SK-N-SH (cell line): Measurements from ENCODE around the gene MADD.

Source experiments
- ELF1 ChIP-seq: IDR thresholded peaks from 2 replicates; pipeline ENCODE4 v1.4.0; 2012
- EP300 ChIP-seq, 2 experiments: IDR thresholded peaks; 2 replicates each; pipeline versions ENCODE4 v1.4.0 to v1.6.1; 2012; ENCODE audit warnings: borderline replicate concordance in 1 of 2, low read depth in 1 of 2, low read length in 1 of 2
- FOXJ3 ChIP-seq: sonication (generic); formaldehyde crosslinking; IDR thresholded peaks from 2 replicates; pipeline ENCODE4 v1.5.1; 2020; ENCODE audit warnings: mild to moderate bottlenecking, missing genetic modification reagents
- FOXM1 ChIP-seq: IDR thresholded peaks from 2 replicates; pipeline ENCODE4 v1.4.0; 2012; ENCODE audit warnings: low read depth, mild to moderate bottlenecking
- POLR2AphosphoS5 ChIP-seq: IDR thresholded peaks from 2 replicates; pipeline ENCODE4 v1.6.1; 2012; ENCODE audit warnings: low read depth, low read length
- RAD21 ChIP-seq: IDR thresholded peaks from 2 replicates; pipeline ENCODE4 v1.6.1; 2012; ENCODE audit warnings: mild to moderate bottlenecking, low read length
- RXRA ChIP-seq: IDR thresholded peaks from 2 replicates; pipeline ENCODE4 v1.4.0; 2012; ENCODE audit warnings: low read depth, mild to moderate bottlenecking, borderline replicate concordance
- SMC3 ChIP-seq: IDR thresholded peaks from 2 replicates; pipeline ENCODE4 v1.6.1; 2012; ENCODE audit warnings: low read depth, low read length, improper control_type of control experiment
- YY1 ChIP-seq: IDR thresholded peaks from 2 replicates; pipeline ENCODE4 v1.4.0; 2012; ENCODE audit warnings: low read depth, mild to moderate bottlenecking
- TF ChIP-seq, protein P1 (sequence below): fragments of 200-600 bp; sonication (generic); IDR thresholded peaks from 2 replicates; pipeline ENCODE4 v1.6.1; 2017; ENCODE audit warnings: antibody characterized with exemption, mild to moderate bottlenecking, moderate library complexity
- TF ChIP-seq, protein P2 (sequence below): fragments of 150-350 bp; IDR thresholded peaks from 2 replicates; pipeline ENCODE4 v1.6.1; 2017; ENCODE audit warnings: antibody characterized with exemption, low read length, low read depth, borderline replicate concordance

DNA sequence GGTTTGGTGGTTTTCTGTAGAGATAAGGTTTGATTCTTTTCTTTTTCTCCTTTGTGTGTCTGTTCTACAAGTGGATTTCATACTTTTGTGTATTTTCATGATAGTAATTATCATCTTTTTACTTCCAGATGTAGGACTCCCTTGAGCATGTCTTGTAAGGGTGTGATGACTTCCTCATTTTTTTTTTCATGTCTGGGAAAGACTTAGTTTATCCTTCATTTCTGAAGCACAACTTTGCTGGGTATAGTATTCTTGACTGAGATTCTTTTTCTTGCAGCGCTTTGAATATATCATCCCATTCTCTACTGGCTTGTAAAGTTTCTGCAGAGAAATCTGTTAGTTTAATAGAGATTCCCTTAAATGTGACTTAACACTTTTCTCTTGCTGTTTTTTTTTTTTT is 32.9 kb downstream of the MADD start:
- no peak for TF ChIP-seq FOXM1
- TF ChIP-seq FOXJ3 (CRISPR knock-in tag) = no peak
- no peak for TF ChIP-seq EP300 (IDR thresholded peaks at IDR 0.05; ENCODE audit: borderline replicate concordance in 1 of 2, low read depth in 1 of 2, low read length in 1 of 2)
- TF ChIP-seq, protein P1, sequence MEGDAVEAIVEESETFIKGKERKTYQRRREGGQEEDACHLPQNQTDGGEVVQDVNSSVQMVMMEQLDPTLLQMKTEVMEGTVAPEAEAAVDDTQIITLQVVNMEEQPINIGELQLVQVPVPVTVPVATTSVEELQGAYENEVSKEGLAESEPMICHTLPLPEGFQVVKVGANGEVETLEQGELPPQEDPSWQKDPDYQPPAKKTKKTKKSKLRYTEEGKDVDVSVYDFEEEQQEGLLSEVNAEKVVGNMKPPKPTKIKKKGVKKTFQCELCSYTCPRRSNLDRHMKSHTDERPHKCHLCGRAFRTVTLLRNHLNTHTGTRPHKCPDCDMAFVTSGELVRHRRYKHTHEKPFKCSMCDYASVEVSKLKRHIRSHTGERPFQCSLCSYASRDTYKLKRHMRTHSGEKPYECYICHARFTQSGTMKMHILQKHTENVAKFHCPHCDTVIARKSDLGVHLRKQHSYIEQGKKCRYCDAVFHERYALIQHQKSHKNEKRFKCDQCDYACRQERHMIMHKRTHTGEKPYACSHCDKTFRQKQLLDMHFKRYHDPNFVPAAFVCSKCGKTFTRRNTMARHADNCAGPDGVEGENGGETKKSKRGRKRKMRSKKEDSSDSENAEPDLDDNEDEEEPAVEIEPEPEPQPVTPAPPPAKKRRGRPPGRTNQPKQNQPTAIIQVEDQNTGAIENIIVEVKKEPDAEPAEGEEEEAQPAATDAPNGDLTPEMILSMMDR = no peak
- TF ChIP-seq RAD21 = no peak
- no peak for TF ChIP-seq POLR2AphosphoS5
- TF ChIP-seq ELF1 = no peak
- no peak for TF ChIP-seq RXRA
- TF ChIP-seq, protein P2, sequence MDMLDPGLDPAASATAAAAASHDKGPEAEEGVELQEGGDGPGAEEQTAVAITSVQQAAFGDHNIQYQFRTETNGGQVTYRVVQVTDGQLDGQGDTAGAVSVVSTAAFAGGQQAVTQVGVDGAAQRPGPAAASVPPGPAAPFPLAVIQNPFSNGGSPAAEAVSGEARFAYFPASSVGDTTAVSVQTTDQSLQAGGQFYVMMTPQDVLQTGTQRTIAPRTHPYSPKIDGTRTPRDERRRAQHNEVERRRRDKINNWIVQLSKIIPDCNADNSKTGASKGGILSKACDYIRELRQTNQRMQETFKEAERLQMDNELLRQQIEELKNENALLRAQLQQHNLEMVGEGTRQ = no peak
- TF ChIP-seq YY1 = no peak
- no peak for TF ChIP-seq SMC3
